ENCODE data around the gene RIC3. TPM values are rescaled to one million over a fixed set of nuclear protein-coding genes. Genes with fewer than 3 reads are reported as not detected.

The RIC3 gene
- total RNA-seq, 1 experiment from 2014 or later, result not detected

DNA sequence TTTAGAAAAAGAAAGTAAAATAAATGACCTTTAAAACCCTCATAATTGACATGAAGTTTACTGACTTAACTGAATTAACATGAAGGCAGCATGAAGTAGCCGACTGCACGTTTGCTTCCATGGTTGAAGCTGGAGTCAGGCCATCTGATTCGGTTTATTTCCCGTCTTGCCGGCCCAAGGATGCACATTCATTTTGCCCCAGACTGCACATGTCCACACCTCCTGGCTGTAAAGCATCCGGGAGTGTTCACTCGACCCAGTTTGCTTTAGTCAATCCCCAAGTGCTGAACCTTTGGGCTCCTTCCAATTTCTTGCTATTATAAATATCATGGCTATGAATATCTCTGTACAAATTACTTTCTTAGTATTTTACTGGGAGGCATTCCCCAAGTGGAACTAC lies 105.5 kb downstream of the RIC3 start:
- BruUV-seq (replicated peaks), result no TSS peak
- H3K4me3 ChIP-seq (ENCODE audit: low read length), result no peak overlapping the region
- POLR2A ChIA-PET (ENCODE audit: unreplicated experiment), result no interaction called here
- no peaks in the 10 kb centered on the region for H3F3A ChIP-seq (ENCODE audit: low read length, unreplicated experiment)
- H3K9me2 ChIP-seq (replicated peaks; ENCODE audit: low read length), result no peaks in the 10 kb centered on the region
- no peak overlapping the region for H3K9ac ChIP-seq (ENCODE audit: low read length)
- intact Hi-C loops (cut with micrococcal nuclease), result no loop called here
- no peak for ATAC-seq
- H3K36me3 ChIP-seq (ENCODE audit: low read depth, low read length), result no peaks in the 10 kb centered on the region
- no peaks in the 10 kb centered on the region for H3K4me1 ChIP-seq (ENCODE audit: insufficient read depth, low read length)
- TF ChIP-seq EZH2 (IDR thresholded peaks at IDR 0.05; ENCODE audit: low read length, unreplicated experiment), result no peak
- no peak for TF ChIP-seq EZH2phosphoT487 (IDR thresholded peaks at IDR 0.05; ENCODE audit: borderline replicate concordance, low read length)
- TF ChIP-seq, protein P1, sequence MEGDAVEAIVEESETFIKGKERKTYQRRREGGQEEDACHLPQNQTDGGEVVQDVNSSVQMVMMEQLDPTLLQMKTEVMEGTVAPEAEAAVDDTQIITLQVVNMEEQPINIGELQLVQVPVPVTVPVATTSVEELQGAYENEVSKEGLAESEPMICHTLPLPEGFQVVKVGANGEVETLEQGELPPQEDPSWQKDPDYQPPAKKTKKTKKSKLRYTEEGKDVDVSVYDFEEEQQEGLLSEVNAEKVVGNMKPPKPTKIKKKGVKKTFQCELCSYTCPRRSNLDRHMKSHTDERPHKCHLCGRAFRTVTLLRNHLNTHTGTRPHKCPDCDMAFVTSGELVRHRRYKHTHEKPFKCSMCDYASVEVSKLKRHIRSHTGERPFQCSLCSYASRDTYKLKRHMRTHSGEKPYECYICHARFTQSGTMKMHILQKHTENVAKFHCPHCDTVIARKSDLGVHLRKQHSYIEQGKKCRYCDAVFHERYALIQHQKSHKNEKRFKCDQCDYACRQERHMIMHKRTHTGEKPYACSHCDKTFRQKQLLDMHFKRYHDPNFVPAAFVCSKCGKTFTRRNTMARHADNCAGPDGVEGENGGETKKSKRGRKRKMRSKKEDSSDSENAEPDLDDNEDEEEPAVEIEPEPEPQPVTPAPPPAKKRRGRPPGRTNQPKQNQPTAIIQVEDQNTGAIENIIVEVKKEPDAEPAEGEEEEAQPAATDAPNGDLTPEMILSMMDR (conservative IDR thresholded peaks at IDR 0.05; ENCODE audit: low read depth, low read length), result no peak
- H3K27me3 ChIP-seq (ENCODE audit: low read length), result no peaks in the 10 kb centered on the region
- no peak overlapping the region for H3K4me2 ChIP-seq (ENCODE audit: low read length)
- no peak for DNase-seq
- H2AFZ ChIP-seq (ENCODE audit: low read length), result no peak overlapping the region
- no peak overlapping the region for H3K27ac ChIP-seq (ENCODE audit: low read length)
- no peaks in the 10 kb centered on the region for H3K79me2 ChIP-seq (ENCODE audit: low read length)
- no peaks in the 10 kb centered on the region for H3K9me3 ChIP-seq (ENCODE audit: low read length)
- CTCF ChIA-PET, result no interaction called here
- no peaks in the 10 kb centered on the region for H4K20me1 ChIP-seq (ENCODE audit: low read length)

DNA sequence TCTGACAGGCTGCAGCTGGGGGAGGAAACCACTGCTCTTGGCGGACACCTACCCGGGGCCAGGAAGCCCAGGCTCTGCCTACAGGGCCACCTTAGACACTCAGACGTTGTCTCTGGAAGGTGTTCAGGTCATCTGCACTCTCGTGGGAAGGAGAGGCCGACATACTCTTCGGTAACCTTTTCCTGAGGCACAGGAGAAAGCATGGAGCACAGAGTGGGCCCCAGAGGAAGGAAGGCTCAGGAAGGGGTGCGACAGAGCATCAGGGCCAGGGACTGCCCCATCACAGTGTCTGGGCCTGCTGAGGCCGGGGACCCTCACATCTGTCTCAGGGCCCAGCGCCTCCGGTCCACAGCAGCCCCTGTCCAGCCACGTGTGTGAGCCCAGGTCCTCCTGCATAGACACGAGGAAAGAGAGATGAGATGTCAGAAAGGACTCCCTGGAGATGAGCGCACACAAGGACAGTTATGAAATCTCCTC lies 106.0 kb downstream of the RIC3 start:
- H3K27ac ChIP-seq (ENCODE audit: low read length), result no peak overlapping the region
- H3K4me1 ChIP-seq (ENCODE audit: insufficient read depth, low read length), result no peaks in the 10 kb centered on the region
- H3K9me3 ChIP-seq (ENCODE audit: low read length), result no peaks in the 10 kb centered on the region
- no peaks in the 10 kb centered on the region for H3K36me3 ChIP-seq (ENCODE audit: low read depth, low read length)
- H3K9me2 ChIP-seq (replicated peaks; ENCODE audit: low read length), result no peaks in the 10 kb centered on the region
- no peak overlapping the region for H3K9ac ChIP-seq (ENCODE audit: low read length)
- no peak for ATAC-seq
- POLR2A ChIA-PET (ENCODE audit: unreplicated experiment), result no interaction called here
- no TSS peak for BruUV-seq (replicated peaks)
- no peaks in the 10 kb centered on the region for H4K20me1 ChIP-seq (ENCODE audit: low read length)
- no peak for DNase-seq
- no peaks in the 10 kb centered on the region for H3K79me2 ChIP-seq (ENCODE audit: low read length)
- no peak overlapping the region for H3K4me3 ChIP-seq (ENCODE audit: low read length)
- TF ChIP-seq EZH2 (IDR thresholded peaks at IDR 0.05; ENCODE audit: low read length, unreplicated experiment) (no peak), EZH2phosphoT487 (IDR thresholded peaks at IDR 0.05; ENCODE audit: borderline replicate concordance, low read length) (no peak)
- TF ChIP-seq, protein P1 (conservative IDR thresholded peaks at IDR 0.05; ENCODE audit: low read depth, low read length), result no peak
- no peaks in the 10 kb centered on the region for H3F3A ChIP-seq (ENCODE audit: low read length, unreplicated experiment)
- intact Hi-C loops (cut with micrococcal nuclease), result no loop called here
- no peak overlapping the region for H2AFZ ChIP-seq (ENCODE audit: low read length)
- H3K4me2 ChIP-seq (ENCODE audit: low read length), result no peak overlapping the region
- H3K27me3 ChIP-seq (ENCODE audit: low read length), result no peaks in the 10 kb centered on the region
- CTCF ChIA-PET, result no interaction called here

DNA sequence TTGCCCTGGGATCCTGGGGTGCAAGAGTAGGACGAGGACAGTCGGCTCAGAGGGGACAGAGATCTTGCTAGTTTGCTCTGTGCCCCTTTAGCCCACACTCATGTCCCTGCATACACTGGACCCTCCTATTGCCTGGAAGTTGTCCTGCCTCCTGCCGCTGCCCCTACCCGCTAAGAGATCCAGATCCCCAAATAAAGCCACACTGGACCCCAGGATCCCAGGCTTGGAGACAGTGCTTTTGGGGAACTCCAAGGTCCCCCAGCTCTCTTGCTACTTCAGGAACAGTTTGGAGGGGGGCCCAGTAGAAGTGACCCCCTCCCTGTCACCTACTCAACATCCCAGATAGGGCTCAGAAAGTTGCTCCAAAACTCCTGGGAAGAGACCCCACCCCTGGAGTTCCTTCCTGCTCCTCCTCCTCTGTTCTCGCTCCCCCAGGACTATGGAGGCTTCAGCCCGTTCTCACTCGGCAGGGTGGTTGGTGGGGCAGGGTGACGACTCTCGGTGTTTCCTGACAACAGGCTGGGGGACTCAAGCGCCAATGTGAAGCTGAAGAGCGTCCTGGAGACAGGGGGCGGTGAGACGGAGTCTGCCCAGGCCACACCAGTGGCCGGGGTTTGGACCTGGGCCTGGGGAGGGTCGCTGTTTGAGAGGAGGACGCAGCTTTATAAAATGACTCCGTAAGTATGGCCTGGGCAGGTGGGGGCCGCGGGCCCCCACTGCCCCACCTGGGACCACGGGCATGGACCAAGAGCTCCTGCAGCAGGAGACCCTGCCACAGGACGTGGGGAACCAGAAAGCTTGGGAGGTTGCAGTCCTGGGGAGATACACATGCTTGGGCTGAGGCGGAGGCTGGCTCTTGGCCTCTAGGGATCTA lies 107.0 kb downstream of the RIC3 start:
- no peaks in the 10 kb centered on the region for H3K4me1 ChIP-seq (ENCODE audit: insufficient read depth, low read length)
- H3K9me2 ChIP-seq (replicated peaks; ENCODE audit: low read length), result no peaks in the 10 kb centered on the region
- no peaks in the 10 kb centered on the region for H4K20me1 ChIP-seq (ENCODE audit: low read length)
- ATAC-seq, result no peak
- H3K4me3 ChIP-seq (ENCODE audit: low read length), result no peak overlapping the region
- no peaks in the 10 kb centered on the region for H3K9me3 ChIP-seq (ENCODE audit: low read length)
- no peak overlapping the region for H2AFZ ChIP-seq (ENCODE audit: low read length)
- H3K27ac ChIP-seq (ENCODE audit: low read length), result no peak overlapping the region
- H3K4me2 ChIP-seq (ENCODE audit: low read length), result no peak overlapping the region
- ChIA-PET POLR2A (ENCODE audit: unreplicated experiment) (no interaction called here), CTCF (no interaction called here)
- no peak for TF ChIP-seq EZH2phosphoT487 (IDR thresholded peaks at IDR 0.05; ENCODE audit: borderline replicate concordance, low read length)
- no peak for TF ChIP-seq EZH2 (IDR thresholded peaks at IDR 0.05; ENCODE audit: low read length, unreplicated experiment)
- TF ChIP-seq, protein P1 (conservative IDR thresholded peaks at IDR 0.05; ENCODE audit: low read depth, low read length), result no peak
- DNase-seq, result no peak
- H3F3A ChIP-seq (ENCODE audit: low read length, unreplicated experiment), result no peaks in the 10 kb centered on the region
- no peaks in the 10 kb centered on the region for H3K27me3 ChIP-seq (ENCODE audit: low read length)
- intact Hi-C loops (cut with micrococcal nuclease), result no loop called here
- BruUV-seq (replicated peaks), result no TSS peak
- no peaks in the 10 kb centered on the region for H3K36me3 ChIP-seq (ENCODE audit: low read depth, low read length)
- no peak overlapping the region for H3K9ac ChIP-seq (ENCODE audit: low read length)
- H3K79me2 ChIP-seq (ENCODE audit: low read length), result no peaks in the 10 kb centered on the region
